T-helper 1 cell (primary cell): ENCODE data around the gene CYP27C1.

Source experiments
- DNase-seq, 5 donors: peaks; one replicate each; pipeline ENCODE4 v3.0.0-alpha.2; 2012 to 2020

CYP27C1 gene

GRCh38 chr2:127191331-127192219 is 28.5 kb downstream of the CYP27C1 start:
- no peak for DNase-seq

DNA sequence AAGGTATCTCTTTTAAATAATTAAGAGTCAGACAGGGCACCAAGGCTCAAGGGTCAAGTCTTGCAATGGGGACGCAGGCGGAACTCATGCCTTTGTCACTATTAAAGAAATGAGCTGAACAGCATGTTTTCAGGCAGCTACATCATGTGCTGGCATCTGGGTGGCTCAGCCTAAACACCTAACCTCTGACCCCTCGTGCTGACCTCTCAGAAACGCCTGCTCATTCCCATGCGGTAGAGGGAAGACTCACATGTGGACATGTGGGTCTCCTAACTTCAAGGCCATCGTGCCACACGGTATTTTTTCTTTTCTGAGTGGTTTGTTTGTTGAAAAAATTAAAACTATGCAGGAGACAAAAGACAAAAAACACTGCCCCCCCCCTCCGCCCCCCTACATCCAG is 31.3 kb downstream of the CYP27C1 start:
- DNase-seq = no peak

DNA sequence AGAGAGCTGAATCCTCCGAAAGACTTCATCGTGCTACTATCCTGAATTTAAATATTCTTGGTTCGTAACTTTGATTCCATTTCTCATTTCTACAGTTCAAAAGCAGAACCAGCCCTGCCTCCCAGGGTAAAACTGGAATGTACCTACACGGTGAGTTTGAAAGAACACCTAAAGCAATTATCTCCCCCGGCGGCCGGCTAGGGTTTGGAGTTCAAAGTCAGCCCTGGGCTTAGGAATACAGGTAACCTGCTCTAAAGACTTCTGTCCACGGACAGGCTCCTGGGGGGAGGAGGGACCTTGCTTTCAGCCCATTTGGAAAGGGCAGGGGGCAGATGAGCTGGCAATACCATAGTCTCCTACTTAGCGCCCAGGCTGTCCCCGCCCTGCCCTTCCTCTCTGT is 32.3 kb downstream of the CYP27C1 start:
- no peak for DNase-seq

- no peak for DNase-seq
Observed at GRCh38 chr2:127187081-127187775, 32.9 kb downstream of the CYP27C1 start.

- DNase-seq = no peak
Observed at GRCh38 chr2:127185705-127186104, 34.4 kb downstream of the CYP27C1 start.

GRCh38 chr2:127185093-127185492 is 35.0 kb downstream of the CYP27C1 start:
- DNase-seq = no peak

DNA sequence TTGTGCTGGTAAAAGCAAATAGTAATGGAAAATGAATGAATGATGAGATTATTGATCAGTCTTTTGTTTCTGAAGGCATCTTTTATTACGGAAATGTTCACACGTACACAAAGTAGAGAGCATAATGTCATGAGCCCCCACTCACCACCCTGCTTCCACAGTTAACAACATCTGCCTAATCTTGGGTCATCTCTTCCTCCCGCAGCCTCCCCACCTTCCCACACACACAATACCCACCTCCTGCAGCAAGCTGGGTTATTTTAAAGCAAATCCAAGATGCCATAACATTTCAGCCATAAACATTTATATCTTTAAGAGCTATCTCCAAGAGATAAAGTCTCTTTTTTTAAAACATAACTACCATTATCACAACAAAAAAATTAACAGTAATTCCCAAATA is 36.3 kb downstream of the CYP27C1 start:
- DNase-seq = no peak

DNA sequence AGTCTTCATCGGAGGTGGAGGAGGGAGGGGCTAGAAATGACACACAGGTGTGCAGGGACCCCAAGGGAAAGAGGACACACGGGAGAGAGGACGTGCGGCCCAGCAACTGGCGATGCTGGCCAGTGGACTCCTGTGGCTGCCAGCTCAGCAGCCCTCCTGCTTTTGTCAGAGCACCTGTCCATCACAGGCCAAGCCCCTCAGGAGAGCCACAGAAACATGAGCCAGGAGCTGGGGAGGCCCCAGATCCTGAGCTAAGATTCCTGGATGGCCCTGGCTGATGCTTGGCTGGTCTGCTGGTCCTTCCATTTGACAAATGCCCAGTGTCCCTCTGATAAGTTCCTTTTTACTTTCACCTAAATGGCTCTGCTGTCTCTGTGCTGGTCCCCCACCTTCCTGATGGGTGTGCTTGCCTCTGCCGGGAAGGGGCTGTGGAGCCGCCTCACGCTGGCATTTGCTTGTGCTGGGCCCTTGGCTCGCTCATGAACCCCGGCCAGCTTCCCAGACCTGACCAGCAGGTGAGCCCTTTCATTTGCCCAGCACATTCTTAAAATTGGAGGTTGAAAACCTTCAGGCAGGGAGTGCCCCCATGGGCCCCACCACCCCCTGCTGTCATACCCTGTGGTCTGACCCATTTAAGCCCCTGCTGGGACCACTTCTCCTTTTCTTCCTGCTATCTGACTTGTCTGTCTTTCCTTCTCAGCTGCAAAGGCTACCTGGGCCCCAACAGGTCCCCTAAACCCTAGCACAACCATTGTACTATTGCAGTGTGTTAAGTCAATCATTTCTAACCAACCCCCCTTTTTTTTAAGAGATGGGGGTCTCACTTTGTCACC is 37.3 kb downstream of the CYP27C1 start:
- DNase-seq = no peak

DNA sequence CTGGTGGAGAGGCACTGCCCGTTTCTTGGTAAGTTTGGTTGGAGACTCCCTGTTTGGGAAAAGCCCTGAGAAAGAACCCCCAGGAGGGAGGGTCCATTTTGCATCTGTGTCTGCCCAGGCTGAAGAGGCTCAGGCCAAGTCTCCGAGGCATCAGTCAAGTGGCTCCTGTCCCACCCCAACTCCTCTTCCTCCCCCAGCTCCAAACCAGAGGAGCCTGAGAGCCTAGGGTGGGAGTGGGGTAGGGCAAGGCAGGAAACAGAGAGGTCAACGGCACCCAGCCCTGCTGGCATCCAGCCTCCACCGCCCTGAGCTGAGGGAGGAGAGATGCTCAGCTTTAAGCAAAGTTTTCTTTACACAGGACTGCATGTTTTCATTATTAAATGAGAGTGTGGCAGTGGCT is 38.2 kb downstream of the CYP27C1 start:
- no peak for DNase-seq

GRCh38 chr2:127179766-127180165 is 40.3 kb downstream of the CYP27C1 start:
- no peak for DNase-seq

DNA sequence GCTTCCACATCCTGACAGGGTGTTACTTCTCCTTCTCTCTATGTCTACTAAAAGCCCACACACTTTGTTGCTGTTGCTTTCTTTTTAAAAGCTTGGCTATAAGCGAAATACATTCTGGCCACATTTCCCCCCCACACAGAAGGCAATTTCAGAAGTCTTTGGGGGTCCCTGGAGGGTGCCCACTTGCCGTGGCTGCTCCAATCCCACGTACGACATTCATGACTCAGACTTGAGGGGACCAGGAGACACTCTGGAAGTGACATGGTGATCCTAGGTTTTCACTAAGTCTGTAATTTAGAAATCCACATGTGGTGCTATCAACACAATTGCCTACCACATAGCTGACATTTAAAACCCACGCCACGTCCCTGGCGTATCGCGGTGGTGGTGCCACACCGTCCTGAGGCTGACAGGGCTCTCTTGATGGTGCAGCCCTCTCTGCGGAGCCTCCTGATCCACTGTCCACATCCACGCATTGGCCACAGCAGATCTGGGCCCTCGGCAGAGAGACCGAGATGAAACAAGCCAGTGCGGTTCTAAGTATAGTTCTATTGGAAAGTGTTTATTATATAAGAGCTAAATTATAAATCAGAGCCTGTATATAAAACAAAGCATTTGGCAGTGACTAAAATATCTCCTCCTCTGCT is 42.4 kb downstream of the CYP27C1 start:
- no peak for DNase-seq

DNA sequence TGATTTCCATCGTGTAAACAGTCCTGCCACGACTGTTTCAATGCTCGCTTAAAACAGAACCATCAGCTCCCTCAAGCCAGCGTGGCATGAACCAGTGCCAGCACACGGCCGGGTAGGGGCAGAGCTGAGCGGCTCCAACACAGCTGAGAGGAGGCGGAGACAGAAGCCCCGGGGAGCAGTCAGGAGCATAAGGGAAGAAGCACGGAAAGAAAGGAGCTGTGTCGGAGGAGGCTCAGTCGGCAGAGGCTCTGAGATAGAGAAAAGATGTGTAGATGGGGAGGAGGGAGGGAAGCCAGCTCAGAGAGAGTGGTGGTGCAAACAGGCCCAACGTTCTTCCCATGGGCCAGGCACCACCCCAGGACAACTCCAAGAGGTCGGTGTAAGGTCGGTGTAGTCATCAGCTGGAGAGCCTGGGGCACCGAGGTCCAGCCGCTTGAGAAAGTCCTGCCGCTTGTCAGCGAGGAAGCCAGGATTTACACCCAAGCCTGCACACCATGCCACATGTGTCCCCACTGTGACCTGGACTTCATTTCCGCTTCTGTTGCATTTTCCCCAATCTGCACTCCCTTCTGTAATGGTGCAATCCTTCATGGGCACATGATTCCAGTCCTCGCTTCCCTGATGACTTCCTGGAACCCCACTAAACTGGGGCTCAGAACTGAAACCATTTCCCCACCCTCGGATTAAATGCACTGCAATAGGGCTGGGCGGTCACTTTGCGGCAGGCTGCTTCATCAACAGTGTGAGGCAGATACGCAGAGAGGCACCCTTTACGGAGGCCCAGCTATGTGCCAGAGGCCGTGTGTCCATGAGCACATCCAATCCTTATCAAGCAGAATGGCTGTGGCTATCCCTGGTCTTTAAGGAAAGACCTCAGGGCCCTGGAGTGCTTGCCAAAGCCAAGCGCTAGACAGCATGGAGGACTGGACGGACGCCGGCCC is 43.5 kb downstream of the CYP27C1 start:
- no peak for DNase-seq

GRCh38 chr2:127175751-127176354 is 44.2 kb downstream of the CYP27C1 start:
- no peak for DNase-seq

DNA sequence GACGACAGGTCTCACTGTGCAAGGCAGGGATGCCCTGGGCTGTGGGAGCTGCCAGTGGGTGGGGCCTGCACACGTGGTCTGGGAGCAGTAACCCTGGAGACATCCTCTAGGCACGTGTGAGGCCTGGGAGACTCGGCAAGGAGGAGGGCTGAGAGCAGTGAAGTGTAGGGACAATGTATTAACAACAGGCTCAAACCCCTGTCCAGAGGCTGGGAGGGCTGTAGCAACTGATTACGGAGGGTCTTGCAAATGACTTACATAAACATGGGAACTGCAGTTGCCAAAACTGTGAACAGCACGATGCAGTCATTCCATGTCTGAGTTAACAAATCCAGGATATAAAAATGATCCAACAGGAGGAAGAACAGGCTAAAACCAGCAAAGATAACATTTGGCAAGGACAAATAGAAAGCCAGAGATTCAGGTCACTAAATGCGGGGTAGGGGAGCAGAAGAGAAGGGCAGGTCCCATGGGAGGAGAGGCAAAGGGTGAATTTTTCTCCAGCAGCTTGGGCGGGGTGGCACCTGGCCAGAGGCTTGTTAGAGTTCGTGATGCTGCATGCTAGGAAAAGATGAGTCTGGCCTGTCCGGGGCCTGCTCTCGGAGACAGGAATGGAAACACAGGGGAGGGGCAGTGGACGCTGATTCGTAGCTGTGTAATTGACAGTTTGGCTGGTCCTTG is 44.9 kb downstream of the CYP27C1 start:
- no peak for DNase-seq

DNA sequence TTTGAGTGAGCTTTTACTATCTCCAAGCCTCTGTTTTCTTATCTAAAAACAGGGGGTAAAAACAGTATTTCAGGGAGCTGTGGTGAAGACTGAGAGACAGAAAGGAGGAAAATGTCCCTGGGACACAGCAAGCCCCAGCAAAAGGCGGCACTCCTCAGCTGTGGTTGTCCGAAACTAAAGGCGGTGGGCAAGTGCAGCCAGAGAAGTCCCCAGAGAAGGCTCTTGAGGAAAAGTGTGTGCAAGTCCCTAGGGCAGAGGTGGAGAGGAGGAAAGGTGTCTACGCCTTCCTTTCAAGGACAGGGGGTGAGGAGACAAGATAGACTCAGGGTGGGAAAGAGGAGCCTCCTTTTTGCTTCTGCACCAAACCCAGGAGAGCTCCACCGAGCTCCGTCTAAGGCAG is 45.5 kb downstream of the CYP27C1 start:
- DNase-seq = no peak

DNA sequence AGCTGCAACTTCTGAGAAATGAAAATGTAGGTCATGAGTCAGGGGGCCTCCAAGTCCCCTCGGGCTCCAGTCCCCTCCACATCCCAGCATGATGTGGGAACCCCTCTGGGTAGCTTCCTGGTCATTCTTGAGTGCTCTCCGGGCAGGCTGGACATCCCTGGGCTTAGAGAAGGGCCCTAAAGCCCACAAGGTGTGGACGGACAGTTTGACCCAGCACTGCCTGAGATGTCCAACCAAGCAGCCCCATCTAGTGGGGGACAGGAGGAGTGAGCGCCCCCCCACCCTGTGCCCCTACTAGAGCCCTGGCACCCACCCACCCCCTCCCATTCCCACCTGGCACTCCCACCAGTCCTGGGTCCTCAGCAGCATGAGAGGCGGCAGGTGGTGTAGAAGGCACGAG is 46.0 kb downstream of the CYP27C1 start:
- no peak for DNase-seq

DNA sequence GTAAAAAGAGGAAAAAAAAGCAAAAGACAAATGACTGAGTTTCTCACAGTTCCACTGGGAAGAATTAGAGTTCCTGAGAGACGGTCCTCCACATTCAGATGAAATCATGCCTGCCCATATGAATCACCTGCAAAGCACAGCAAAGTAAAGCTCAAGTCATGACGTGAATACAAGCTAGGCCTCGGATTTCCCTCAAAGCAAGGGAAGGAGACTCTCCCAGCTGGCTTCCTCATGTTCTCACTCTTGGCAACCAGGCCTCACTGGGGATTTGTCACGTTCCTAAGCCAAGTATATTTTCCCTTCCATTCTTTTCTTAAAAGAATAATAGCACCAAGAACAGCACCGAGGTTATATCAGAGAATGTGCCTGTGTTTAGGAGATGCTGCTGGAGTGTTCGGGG is 47.0 kb downstream of the CYP27C1 start:
- DNase-seq = no peak

DNA sequence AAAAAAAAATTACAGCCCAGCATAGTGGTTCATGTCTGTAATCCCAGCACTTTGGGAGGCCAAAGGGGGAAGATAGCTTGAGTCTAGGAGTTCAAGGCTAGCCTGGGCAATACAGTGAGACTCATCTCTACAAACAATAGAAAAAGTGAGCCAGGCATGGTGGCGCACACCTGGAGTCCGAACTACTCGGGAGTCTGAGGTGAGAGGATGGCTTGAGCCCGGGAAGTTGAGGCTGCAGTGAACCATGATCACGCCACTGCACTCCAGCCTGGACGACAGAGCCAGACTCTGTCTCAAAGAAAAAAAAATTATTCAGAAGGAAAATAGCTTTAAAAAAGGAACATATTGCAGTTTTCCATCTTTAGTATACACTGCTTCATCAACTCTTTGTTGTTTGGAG is 47.8 kb downstream of the CYP27C1 start:
- DNase-seq = no peak

GRCh38 chr2:127170452-127171197 is 49.5 kb downstream of the CYP27C1 start:
- no peak for DNase-seq

DNA sequence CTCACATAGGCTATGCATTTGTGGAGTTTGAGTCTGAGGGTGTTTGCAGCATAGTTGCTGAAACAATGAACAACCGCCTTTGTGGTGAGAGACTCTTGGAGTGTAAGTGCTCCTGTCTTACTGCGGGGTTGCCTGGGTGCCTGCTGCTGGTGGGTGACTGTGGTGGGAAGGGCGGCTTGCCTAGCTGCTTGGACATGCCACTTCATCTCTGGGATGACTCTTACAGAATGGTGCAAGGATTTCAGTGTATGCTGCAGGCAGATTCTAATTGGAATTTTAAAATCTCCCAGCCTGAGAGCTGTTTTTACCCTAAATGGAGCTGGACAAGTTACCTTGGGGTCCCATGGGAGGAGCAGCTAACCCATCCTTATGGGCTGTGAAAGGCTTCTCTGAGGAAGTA is 50.1 kb downstream of the CYP27C1 start:
- DNase-seq = no peak
